ENCODE results near the gene SMIM28.
"Not testable (repeated sequence)": the region's sequence is repeated elsewhere in the genome, so short reads cannot be mapped to it uniquely, and the experiment has no call there.

Gene SMIM28

DNA sequence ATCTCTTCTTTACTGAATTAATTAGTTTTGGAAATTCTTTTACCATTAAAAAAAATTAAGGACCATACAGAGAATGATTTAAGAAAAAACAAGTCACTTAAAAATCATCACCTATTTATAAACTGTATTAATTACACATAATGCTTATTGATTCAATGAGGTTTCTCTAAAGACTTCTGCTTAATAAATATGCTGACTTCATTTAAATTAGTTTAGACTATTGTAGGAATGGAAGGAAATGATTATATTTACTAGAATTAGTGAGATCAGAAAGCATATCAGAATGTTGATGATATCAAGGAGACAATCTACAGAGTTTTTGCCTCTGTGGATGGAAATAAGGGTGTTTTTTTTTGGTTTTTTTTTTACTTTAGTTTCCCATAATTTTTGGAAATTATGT is 34.6 kb upstream of the SMIM28 start:
- no peak overlapping the region for H3K4me3 ChIP-seq (ENCODE audit: low read depth in 1 of 5, low read length in 5 of 5)
- H3K36me3 ChIP-seq (ENCODE audit: control insufficient read depth in 5 of 5, insufficient read depth in 5 of 5, low read length in 5 of 5), result no peaks in the 10 kb centered on the region
- H3K27ac ChIP-seq (ENCODE audit: low read depth, low read length), result no peak overlapping the region
- H3K9ac ChIP-seq (ENCODE audit: low read length in 5 of 5), result no peak overlapping the region
- no peaks in the 10 kb centered on the region for H3K4me1 ChIP-seq (ENCODE audit: control insufficient read depth in 5 of 5, insufficient read depth in 5 of 5, low read length in 5 of 5)
- H3K9me3 ChIP-seq (ENCODE audit: control insufficient read depth in 5 of 5, low read length in 5 of 5), result no peaks in the 10 kb centered on the region
- H3K27me3 ChIP-seq (ENCODE audit: control insufficient read depth in 5 of 5, insufficient read depth in 4 of 5, low read length in 5 of 5), result no peaks in the 10 kb centered on the region

DNA sequence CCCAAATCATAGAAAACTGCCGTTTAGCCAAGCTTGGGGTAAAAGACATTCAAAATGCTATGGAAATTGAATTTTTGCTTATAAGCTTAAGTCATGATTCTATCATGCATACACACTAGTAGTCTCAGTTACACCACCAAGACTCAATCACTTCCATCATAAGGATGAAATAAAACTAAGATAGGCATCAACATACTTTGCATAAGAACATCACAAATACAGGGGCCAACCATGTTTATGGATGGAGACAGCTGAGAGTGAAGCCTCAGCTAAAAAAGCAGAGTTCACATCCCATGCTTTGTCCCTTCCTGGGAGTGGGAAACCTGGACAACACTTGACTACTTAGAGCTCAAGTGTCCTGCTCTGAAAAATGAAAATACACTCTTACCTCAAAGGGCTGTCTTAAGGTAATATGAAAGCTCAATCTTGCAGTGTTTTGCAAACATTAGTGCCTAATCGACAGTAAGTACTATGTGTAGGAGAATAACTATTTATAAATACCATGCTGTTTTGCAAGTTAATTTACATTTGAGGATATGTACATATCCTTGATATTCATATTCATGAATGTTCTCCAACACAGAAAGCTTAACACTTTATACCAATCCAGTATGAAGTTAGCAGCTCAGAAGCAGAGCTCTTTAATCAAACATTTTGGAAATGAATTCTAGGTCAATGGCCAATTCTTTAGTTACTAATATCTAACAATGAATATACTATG is 32.0 kb upstream of the SMIM28 start:
- Histone ChIP-seq H3K4me1 (ENCODE audit: control insufficient read depth in 5 of 5, insufficient read depth in 5 of 5, low read length in 5 of 5) (no peaks in the 10 kb centered on the region), H3K36me3 (ENCODE audit: control insufficient read depth in 5 of 5, insufficient read depth in 5 of 5, low read length in 5 of 5) (no peaks in the 10 kb centered on the region), H3K27ac (ENCODE audit: low read depth, low read length) (no peak overlapping the region), H3K27me3 (ENCODE audit: control insufficient read depth in 5 of 5, insufficient read depth in 4 of 5, low read length in 5 of 5) (no peaks in the 10 kb centered on the region), H3K9me3 (ENCODE audit: control insufficient read depth in 5 of 5, low read length in 5 of 5) (no peaks in the 10 kb centered on the region), H3K4me3 (ENCODE audit: low read depth in 1 of 5, low read length in 5 of 5) (no peak overlapping the region), H3K9ac (ENCODE audit: low read length in 5 of 5) (no peak overlapping the region)

DNA sequence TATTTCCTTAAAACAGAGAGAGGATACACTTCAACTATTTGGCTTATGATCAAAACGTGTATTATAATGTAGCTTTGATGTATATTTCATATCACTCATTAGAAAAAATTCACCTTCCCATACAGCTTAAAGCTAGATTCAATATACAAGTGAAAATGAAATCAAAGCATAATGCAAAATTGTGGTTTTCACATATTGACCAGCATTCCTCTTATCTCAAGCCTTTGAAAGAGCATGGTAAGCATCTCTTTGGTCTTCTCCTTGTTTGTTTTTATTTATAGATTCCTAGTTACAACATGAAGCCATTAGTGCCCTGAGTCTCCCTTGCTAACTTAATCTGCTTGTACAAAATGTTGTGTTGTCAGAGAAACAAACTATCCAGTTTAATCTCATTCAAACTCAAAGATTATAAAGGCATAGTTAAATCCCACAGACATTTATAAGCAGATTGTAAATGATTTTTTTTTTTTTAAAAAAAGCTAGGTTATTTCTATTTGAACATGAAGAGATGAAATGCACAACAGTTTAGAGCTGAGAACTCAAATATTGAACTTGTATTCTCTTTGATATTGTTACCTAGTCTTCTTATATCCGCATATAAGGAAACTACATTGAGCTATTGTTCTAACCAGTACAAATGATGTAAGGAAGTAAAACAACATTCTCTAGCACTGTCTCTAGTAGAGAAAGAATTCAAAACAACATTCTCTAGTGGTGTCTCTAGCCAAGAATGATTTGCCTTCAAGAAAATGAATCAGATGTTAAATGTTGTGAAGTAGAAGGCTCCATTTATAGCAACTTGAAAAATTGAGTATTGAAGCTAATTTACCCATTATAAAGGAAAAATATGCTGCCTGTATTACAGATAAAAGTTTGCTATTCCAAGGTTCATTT is 31.2 kb upstream of the SMIM28 start:
- H3K4me1 ChIP-seq (ENCODE audit: control insufficient read depth in 5 of 5, insufficient read depth in 5 of 5, low read length in 5 of 5), result no peaks in the 10 kb centered on the region
- H3K4me3 ChIP-seq (ENCODE audit: low read depth in 1 of 5, low read length in 5 of 5), result no peak overlapping the region
- H3K27ac ChIP-seq (ENCODE audit: low read depth, low read length), result no peak overlapping the region
- H3K36me3 ChIP-seq (ENCODE audit: control insufficient read depth in 5 of 5, insufficient read depth in 5 of 5, low read length in 5 of 5), result no peaks in the 10 kb centered on the region
- H3K27me3 ChIP-seq (ENCODE audit: control insufficient read depth in 5 of 5, insufficient read depth in 4 of 5, low read length in 5 of 5), result no peaks in the 10 kb centered on the region
- H3K9me3 ChIP-seq (ENCODE audit: control insufficient read depth in 5 of 5, low read length in 5 of 5), result no peaks in the 10 kb centered on the region
- no peak overlapping the region for H3K9ac ChIP-seq (ENCODE audit: low read length in 5 of 5)

DNA sequence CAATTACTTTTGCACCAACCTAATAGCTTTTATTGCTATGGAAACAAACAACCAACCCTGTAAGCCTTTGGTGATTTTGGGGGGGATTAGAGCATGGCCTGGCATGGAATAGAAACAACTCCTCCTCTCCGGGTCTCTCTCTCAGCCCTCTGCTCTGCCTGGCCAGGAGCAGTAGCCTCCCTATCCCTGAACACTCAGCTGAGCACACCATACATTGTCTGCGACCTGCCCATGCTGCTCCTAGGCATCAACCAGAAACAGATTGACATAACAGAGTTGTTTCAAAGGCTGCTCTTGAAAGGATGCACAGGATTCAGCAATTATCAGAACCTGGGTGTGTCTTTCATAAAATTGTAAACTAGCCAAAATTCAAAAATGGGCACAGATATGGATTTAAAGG is 29.8 kb upstream of the SMIM28 start:
- Histone ChIP-seq H3K4me1 (ENCODE audit: control insufficient read depth in 5 of 5, insufficient read depth in 5 of 5, low read length in 5 of 5) (no peaks in the 10 kb centered on the region), H3K9me3 (ENCODE audit: control insufficient read depth in 5 of 5, low read length in 5 of 5) (no peaks in the 10 kb centered on the region), H3K9ac (ENCODE audit: low read length in 5 of 5) (no peak overlapping the region), H3K36me3 (ENCODE audit: control insufficient read depth in 5 of 5, insufficient read depth in 5 of 5, low read length in 5 of 5) (no peaks in the 10 kb centered on the region), H3K27me3 (ENCODE audit: control insufficient read depth in 5 of 5, insufficient read depth in 4 of 5, low read length in 5 of 5) (no peaks in the 10 kb centered on the region), H3K4me3 (ENCODE audit: low read depth in 1 of 5, low read length in 5 of 5) (no peak overlapping the region), H3K27ac (ENCODE audit: low read depth, low read length) (no peak overlapping the region)

DNA sequence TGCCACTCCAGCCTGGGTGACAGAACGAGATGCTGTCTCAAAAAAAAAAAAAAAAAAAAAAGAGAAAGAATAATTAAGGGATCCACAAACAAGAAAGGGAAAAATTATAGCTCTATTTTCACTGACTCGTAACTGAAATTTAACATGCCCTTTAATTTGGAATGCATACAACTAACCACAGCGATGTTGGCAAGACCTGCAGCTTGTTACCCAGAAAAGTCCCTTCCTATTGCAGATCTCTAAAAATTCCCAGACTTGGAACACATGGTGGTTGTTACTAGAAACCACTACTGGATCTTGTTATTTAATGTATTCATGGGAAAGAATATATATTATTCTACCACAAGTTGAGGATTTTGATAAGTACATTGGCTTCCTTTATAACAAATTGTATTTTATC is 27.8 kb upstream of the SMIM28 start:
- H3K27ac ChIP-seq (ENCODE audit: low read depth, low read length), result no peak overlapping the region
- H3K9me3 ChIP-seq (ENCODE audit: control insufficient read depth in 5 of 5, low read length in 5 of 5), result no peaks in the 10 kb centered on the region
- H3K27me3 ChIP-seq (ENCODE audit: control insufficient read depth in 5 of 5, insufficient read depth in 4 of 5, low read length in 5 of 5), result no peaks in the 10 kb centered on the region
- H3K36me3 ChIP-seq (ENCODE audit: control insufficient read depth in 5 of 5, insufficient read depth in 5 of 5, low read length in 5 of 5), result no peaks in the 10 kb centered on the region
- H3K4me3 ChIP-seq (ENCODE audit: low read depth in 1 of 5, low read length in 5 of 5), result no peak overlapping the region
- H3K9ac ChIP-seq (ENCODE audit: low read length in 5 of 5), result no peak overlapping the region
- H3K4me1 ChIP-seq (ENCODE audit: control insufficient read depth in 5 of 5, insufficient read depth in 5 of 5, low read length in 5 of 5), result no peaks in the 10 kb centered on the region

DNA sequence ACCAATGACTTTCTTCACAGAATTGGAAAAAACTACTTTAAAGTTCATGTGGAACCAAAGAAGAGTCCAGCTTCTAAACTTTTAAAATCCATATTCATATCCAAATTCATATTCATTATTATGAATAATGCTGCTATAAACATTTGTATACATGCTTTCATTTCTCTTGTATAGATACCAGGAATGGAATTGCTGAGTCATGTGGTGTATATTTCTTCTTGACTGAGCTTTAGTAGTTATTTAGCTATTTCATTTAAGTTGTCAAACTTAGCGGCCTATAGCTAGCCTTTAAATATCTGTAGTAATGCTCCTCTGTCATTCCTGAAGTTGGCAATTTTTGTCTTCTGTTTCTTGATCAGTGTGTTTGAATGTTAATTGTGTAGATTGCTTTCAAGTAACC is 19.8 kb upstream of the SMIM28 start:
- H3K27me3 ChIP-seq (ENCODE audit: control insufficient read depth in 5 of 5, insufficient read depth in 4 of 5, low read length in 5 of 5), result no peaks in the 10 kb centered on the region
- no peak overlapping the region for H3K9ac ChIP-seq (ENCODE audit: low read length in 5 of 5)
- no peaks in the 10 kb centered on the region for H3K9me3 ChIP-seq (ENCODE audit: control insufficient read depth in 5 of 5, low read length in 5 of 5)
- H3K4me1 ChIP-seq (ENCODE audit: control insufficient read depth in 5 of 5, insufficient read depth in 5 of 5, low read length in 5 of 5), result no peaks in the 10 kb centered on the region
- no peak overlapping the region for H3K4me3 ChIP-seq (ENCODE audit: low read depth in 1 of 5, low read length in 5 of 5)
- H3K27ac ChIP-seq (ENCODE audit: low read depth, low read length), result no peak overlapping the region
- H3K36me3 ChIP-seq (ENCODE audit: control insufficient read depth in 5 of 5, insufficient read depth in 5 of 5, low read length in 5 of 5), result no peaks in the 10 kb centered on the region

DNA sequence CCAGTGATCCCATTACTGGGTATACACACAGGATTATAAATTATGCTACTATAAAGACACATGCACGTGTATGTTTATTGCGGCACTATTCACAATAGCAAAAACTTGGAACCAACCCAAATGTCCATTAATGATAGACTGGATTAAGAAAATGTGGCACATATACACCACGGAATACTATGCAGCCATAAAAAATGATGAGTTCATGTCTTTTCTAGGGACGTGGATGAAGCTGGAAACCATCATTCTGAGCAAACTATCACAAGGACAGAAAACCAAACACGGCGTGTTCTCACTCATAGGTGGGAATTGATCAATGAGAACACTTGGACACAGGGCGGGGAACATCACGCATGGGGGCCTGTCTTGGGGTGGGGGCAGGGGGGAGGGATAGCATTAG is 9.0 kb upstream of the SMIM28 start:
- H3K36me3 ChIP-seq (ENCODE audit: control insufficient read depth in 5 of 5, insufficient read depth in 5 of 5, low read length in 5 of 5); H3K9me3 ChIP-seq (ENCODE audit: control insufficient read depth in 5 of 5, low read length in 5 of 5); H3K4me3 ChIP-seq (ENCODE audit: low read depth in 1 of 5, low read length in 5 of 5); H3K4me1 ChIP-seq (ENCODE audit: control insufficient read depth in 5 of 5, insufficient read depth in 5 of 5, low read length in 5 of 5); H3K9ac ChIP-seq (ENCODE audit: low read length in 5 of 5); H3K27me3 ChIP-seq (ENCODE audit: control insufficient read depth in 5 of 5, insufficient read depth in 4 of 5, low read length in 5 of 5); H3K27ac ChIP-seq (ENCODE audit: low read depth, low read length): not testable (repeated sequence)

DNA sequence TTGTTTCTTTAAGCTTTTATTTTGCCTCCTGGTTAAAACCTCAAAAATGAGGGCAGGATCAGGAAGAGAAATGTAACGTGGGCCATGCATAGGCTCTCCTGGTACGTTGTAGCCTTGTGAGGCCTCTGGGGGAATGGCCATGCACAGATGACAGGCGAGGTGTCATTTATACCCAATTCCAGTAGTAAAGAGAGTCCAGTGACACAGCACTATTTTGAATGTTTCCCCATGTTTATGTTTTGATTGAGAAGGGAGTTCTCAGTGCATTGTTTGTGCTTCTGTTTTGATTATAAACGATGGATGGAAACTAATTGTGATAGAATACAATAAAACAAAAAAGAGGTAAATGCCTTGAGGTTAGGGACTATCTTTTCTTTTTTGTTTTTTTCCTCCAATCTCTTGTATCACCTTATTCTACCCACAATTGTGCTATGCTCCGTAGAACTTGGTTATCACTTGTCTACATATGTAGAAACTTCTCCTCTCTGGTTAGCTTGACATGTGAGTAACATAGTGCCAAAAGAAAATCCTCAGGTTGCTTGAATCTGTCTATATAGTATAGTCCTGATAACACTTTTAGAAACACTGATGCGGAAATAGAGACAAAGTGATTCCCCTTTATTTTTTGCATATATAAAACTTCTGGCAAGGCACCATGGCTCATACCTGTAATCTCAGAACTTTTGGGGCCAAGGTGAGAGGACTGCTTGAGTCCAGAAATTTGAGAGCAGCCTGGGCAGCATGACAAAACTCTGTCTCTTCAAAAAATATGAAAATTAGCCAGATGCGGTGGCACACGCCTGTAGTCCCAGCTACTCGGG is 6.9 kb upstream of the SMIM28 start:
- H3K9ac ChIP-seq (ENCODE audit: low read length in 5 of 5), result no peak overlapping the region
- no peaks in the 10 kb centered on the region for H3K9me3 ChIP-seq (ENCODE audit: control insufficient read depth in 5 of 5, low read length in 5 of 5)
- no peak overlapping the region for H3K27ac ChIP-seq (ENCODE audit: low read depth, low read length)
- H3K27me3 ChIP-seq (ENCODE audit: control insufficient read depth in 5 of 5, insufficient read depth in 4 of 5, low read length in 5 of 5), result no peaks in the 10 kb centered on the region
- H3K4me1 ChIP-seq (ENCODE audit: control insufficient read depth in 5 of 5, insufficient read depth in 5 of 5, low read length in 5 of 5), result no peaks in the 10 kb centered on the region
- H3K36me3 ChIP-seq (ENCODE audit: control insufficient read depth in 5 of 5, insufficient read depth in 5 of 5, low read length in 5 of 5), result no peaks in the 10 kb centered on the region
- H3K4me3 ChIP-seq (ENCODE audit: low read depth in 1 of 5, low read length in 5 of 5), result no peak overlapping the region

DNA sequence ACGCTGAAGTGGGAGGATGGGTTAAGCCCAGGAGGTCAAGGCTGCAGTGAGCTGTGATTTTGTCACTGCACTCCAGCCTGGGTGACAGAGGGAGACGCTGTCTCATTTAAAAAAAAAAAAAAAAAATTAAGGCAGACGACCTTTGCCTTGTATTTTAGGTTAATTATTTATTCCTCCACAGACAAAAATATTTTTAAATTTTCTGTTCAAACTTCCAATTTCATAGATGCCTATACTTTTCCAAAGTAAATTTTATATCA is 6.3 kb upstream of the SMIM28 start:
- H3K36me3 ChIP-seq (ENCODE audit: control insufficient read depth in 5 of 5, insufficient read depth in 5 of 5, low read length in 5 of 5), result no peaks in the 10 kb centered on the region
- H3K9ac ChIP-seq (ENCODE audit: low read length in 5 of 5), result no peak overlapping the region
- H3K27ac ChIP-seq (ENCODE audit: low read depth, low read length), result no peak overlapping the region
- H3K4me3 ChIP-seq (ENCODE audit: low read depth in 1 of 5, low read length in 5 of 5), result no peak overlapping the region
- no peaks in the 10 kb centered on the region for H3K27me3 ChIP-seq (ENCODE audit: control insufficient read depth in 5 of 5, insufficient read depth in 4 of 5, low read length in 5 of 5)
- H3K9me3 ChIP-seq (ENCODE audit: control insufficient read depth in 5 of 5, low read length in 5 of 5), result no peaks in the 10 kb centered on the region
- H3K4me1 ChIP-seq (ENCODE audit: control insufficient read depth in 5 of 5, insufficient read depth in 5 of 5, low read length in 5 of 5), result no peaks in the 10 kb centered on the region

DNA sequence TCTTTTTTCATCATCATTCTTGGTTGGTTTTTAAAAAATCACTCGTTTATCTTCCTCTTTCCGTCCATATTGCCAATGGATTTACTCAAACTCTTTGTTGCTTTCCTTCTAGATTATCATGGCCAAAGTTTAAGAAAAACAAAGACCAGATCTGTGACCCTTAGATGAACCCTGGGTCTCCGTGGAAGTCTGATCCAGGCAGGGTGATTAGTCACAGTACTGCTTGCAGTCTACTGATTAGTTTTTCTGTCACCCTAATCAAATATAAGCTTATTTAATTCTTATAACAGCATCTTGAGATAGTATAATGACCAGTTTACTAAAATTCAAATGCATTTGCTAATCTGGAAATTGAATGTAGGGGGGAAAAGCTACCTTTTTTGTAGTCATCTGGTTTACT is 6.0 kb upstream of the SMIM28 start:
- Histone ChIP-seq H3K9me3 (ENCODE audit: control insufficient read depth in 5 of 5, low read length in 5 of 5) (no peaks in the 10 kb centered on the region), H3K27ac (ENCODE audit: low read depth, low read length) (no peak overlapping the region), H3K36me3 (ENCODE audit: control insufficient read depth in 5 of 5, insufficient read depth in 5 of 5, low read length in 5 of 5) (no peaks in the 10 kb centered on the region), H3K4me3 (ENCODE audit: low read depth in 1 of 5, low read length in 5 of 5) (no peak overlapping the region), H3K27me3 (ENCODE audit: control insufficient read depth in 5 of 5, insufficient read depth in 4 of 5, low read length in 5 of 5) (no peaks in the 10 kb centered on the region), H3K4me1 (ENCODE audit: control insufficient read depth in 5 of 5, insufficient read depth in 5 of 5, low read length in 5 of 5) (no peaks in the 10 kb centered on the region), H3K9ac (ENCODE audit: low read length in 5 of 5) (no peak overlapping the region)
